A549 (cell line): ENCODE measurements around the gene SLAIN2.

Source experiments
- EP300 ChIP-seq, 2 experiments: fragments of >200 bp; sonication (Bioruptor Twin); formaldehyde crosslinking; IDR thresholded peaks; 2 replicates in 1 of 2; 3 replicates in 1 of 2; pipeline ENCODE4 v1.6.1; 2016 to 2017
- HEYL ChIP-seq: fragments of 250-450 bp; sonication (Bioruptor Pico); IDR thresholded peaks from 2 replicates; pipeline ENCODE4 v1.8.0; 2021; ENCODE audit warnings: mild to moderate bottlenecking, moderate library complexity
- KDM5A ChIP-seq: fragments of 200-600 bp; sonication (generic); IDR thresholded peaks from 2 replicates; pipeline ENCODE4 v1.6.1; 2016; ENCODE audit warnings: antibody characterized with exemption, mild to moderate bottlenecking
- MAZ ChIP-seq: fragments of 150-350 bp; IDR thresholded peaks from 2 replicates; pipeline ENCODE4 v1.6.1; 2014; ENCODE audit warnings: antibody characterized with exemption, low read depth, low read length, borderline replicate concordance
- RFX5 ChIP-seq: fragments of 450-650 bp; IDR thresholded peaks from 2 replicates; pipeline ENCODE4 v1.7.1; 2014; ENCODE audit warnings: antibody characterized with exemption, mild to moderate bottlenecking, moderate library complexity
- TF ChIP-seq, protein P1 (sequence below): fragments of >200 bp; sonication (Bioruptor Twin); formaldehyde crosslinking; IDR thresholded peaks from 3 replicates; pipeline ENCODE4 v1.5.1; 2016
- TF ChIP-seq, protein P2 (sequence below): IDR thresholded peaks from 2 replicates; pipeline ENCODE4 v1.6.1; 2012; ENCODE audit warnings: low read depth, borderline replicate concordance

GRCh38 chr4:48322063-48322462 lies 19.3 kb upstream of the SLAIN2 start:
- TF ChIP-seq KDM5A (no peak), EP300 (IDR thresholded peaks at IDR 0.05) (no peak), RFX5 (no peak), MAZ (no peak), HEYL (CRISPR knock-in tag) (no peak)
- TF ChIP-seq, protein P1, sequence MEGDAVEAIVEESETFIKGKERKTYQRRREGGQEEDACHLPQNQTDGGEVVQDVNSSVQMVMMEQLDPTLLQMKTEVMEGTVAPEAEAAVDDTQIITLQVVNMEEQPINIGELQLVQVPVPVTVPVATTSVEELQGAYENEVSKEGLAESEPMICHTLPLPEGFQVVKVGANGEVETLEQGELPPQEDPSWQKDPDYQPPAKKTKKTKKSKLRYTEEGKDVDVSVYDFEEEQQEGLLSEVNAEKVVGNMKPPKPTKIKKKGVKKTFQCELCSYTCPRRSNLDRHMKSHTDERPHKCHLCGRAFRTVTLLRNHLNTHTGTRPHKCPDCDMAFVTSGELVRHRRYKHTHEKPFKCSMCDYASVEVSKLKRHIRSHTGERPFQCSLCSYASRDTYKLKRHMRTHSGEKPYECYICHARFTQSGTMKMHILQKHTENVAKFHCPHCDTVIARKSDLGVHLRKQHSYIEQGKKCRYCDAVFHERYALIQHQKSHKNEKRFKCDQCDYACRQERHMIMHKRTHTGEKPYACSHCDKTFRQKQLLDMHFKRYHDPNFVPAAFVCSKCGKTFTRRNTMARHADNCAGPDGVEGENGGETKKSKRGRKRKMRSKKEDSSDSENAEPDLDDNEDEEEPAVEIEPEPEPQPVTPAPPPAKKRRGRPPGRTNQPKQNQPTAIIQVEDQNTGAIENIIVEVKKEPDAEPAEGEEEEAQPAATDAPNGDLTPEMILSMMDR = no peak
- TF ChIP-seq, protein P2, sequence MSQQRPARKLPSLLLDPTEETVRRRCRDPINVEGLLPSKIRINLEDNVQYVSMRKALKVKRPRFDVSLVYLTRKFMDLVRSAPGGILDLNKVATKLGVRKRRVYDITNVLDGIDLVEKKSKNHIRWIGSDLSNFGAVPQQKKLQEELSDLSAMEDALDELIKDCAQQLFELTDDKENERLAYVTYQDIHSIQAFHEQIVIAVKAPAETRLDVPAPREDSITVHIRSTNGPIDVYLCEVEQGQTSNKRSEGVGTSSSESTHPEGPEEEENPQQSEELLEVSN = no peak
